Upper lobe of left lung (tissue), 4 donors: ENCODE measurements around the gene FBXO9.

ENCODE experiments used
- EP300 ChIP-seq, 4 donors: sonication (generic); formaldehyde crosslinking; IDR thresholded peaks; one replicate each; pipeline ENCODE4 v1.5.1; 2017; ENCODE audit warnings: antibody characterized with exemption in 4 of 4, control low read depth in 2 of 4
- TF ChIP-seq, protein P1 (sequence below), 6 experiments: fragments of 450-650 bp in 4 of 6; fragments of 200-600 bp in 2 of 6; sonication (generic) in 2 of 6; IDR thresholded peaks; one replicate each; pipeline ENCODE4 v1.5.1; 2016 to 2019; ENCODE audit warnings: antibody characterized with exemption in 6 of 6

GRCh38 chr6:53095270-53095669 is 30.1 kb downstream of the FBXO9 start:
- TF ChIP-seq, protein P1, sequence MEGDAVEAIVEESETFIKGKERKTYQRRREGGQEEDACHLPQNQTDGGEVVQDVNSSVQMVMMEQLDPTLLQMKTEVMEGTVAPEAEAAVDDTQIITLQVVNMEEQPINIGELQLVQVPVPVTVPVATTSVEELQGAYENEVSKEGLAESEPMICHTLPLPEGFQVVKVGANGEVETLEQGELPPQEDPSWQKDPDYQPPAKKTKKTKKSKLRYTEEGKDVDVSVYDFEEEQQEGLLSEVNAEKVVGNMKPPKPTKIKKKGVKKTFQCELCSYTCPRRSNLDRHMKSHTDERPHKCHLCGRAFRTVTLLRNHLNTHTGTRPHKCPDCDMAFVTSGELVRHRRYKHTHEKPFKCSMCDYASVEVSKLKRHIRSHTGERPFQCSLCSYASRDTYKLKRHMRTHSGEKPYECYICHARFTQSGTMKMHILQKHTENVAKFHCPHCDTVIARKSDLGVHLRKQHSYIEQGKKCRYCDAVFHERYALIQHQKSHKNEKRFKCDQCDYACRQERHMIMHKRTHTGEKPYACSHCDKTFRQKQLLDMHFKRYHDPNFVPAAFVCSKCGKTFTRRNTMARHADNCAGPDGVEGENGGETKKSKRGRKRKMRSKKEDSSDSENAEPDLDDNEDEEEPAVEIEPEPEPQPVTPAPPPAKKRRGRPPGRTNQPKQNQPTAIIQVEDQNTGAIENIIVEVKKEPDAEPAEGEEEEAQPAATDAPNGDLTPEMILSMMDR (IDR thresholded peaks at IDR 0.05), result no peak
- no peak for TF ChIP-seq EP300 (IDR thresholded peaks at IDR 0.05)
